NB4 (cell line): ENCODE data around the gene HDGFL2.

ENCODE experiments used
- CTCF ChIP-seq: IDR thresholded peaks from one replicate; pipeline ENCODE4 v1.5.1; 2012; ENCODE audit warnings: low read depth, low read length
- MAX ChIP-seq: IDR thresholded peaks from 2 replicates; pipeline ENCODE4 v1.6.1; 2011; ENCODE audit warnings: low read depth, low read length
- MYC ChIP-seq: IDR thresholded peaks from 2 replicates; pipeline ENCODE4 v1.6.1; 2011; ENCODE audit warnings: low read depth, low read length
- POLR2A ChIP-seq: IDR thresholded peaks from 2 replicates; pipeline ENCODE4 v1.6.1; 2011; ENCODE audit warnings: mild to moderate bottlenecking; ENCODE audit not compliant: insufficient read length; ENCODE audit errors: extremely low read depth

- TF ChIP-seq CTCF (no peak), POLR2A (no peak), MYC (no peak), MAX (no peak)
Observed at GRCh38 chr19:4534836-4535658, 63.0 kb downstream of the HDGFL2 start, which contains the start of gene PLIN5.
